Ovary (tissue), 9 donors: Measurements from ENCODE around the gene NUDCD3. TPM values are rescaled to one million over a fixed set of nuclear protein-coding genes. Genes with fewer than 3 reads are reported as not detected.

Source experiments
- DNase-seq, 5 donors: peaks; one replicate each; pipeline ENCODE4 v3.0.0-alpha.2; 2019 to 2020
- H3K27ac ChIP-seq, 2 donors: fragments of 200-600 bp; one replicate each; pipeline versions ENCODE4 v1.5.1 to v1.8.0; 2019 to 2022
- H3K27me3 ChIP-seq: fragments of 200-600 bp; one replicate; pipeline ENCODE4 v1.8.0; 2022
- H3K36me3 ChIP-seq: fragments of 200-600 bp; sonication (generic); one replicate; pipeline ENCODE4 v1.5.1; 2019
- H3K4me1 ChIP-seq: one replicate; pipeline ENCODE4 v1.8.1; 2013; ENCODE audit warnings: mild to moderate bottlenecking, moderate library complexity; ENCODE audit not compliant: insufficient read depth
- H3K4me3 ChIP-seq: fragments of 200-600 bp; sonication (generic); one replicate; pipeline ENCODE4 v1.5.1; 2017
- H3K9me3 ChIP-seq, 2 donors: fragments of 200-600 bp in 1 of 2; sonication (generic) in 1 of 2; one replicate each; pipeline versions ENCODE4 v1.5.1 to v1.8.1; 2013 to 2019; ENCODE audit warnings: mild to moderate bottlenecking in 1 of 2, moderate library complexity in 1 of 2
- EP300 ChIP-seq: sonication (generic); formaldehyde crosslinking; IDR thresholded peaks from one replicate; pipeline ENCODE4 v1.6.1; 2017; ENCODE audit warnings: antibody characterized with exemption
- POLR2A ChIP-seq: fragments of 450-650 bp; IDR thresholded peaks from one replicate; pipeline ENCODE4 v1.6.1; 2017; ENCODE audit warnings: antibody characterized with exemption, mild to moderate bottlenecking, moderate library complexity
- WGBS, 3 donors: extraction: QIAGEN DNeasy Blood & Tissue Kit in 1 of 3; methylation state at CpG; one replicate each; pipeline versions ENCODE4 v1.1.5 to v1.1.7; 2013 to 2017; 5-methylcytosine and 5-hydroxymethylcytosine counted together
- intact Hi-C, 4 donors: fragments of 100-400 bp; cut with DNase I; formaldehyde crosslinking; loops; one replicate each; pipeline versions ENCODE4 v1.11.0 to v1.15.1; 2022 to 2023
- polyA plus RNA-seq, 2 donors: library from polyadenylated mRNA; stranded (reverse); fragments of 200-250 nt in 1 of 2; fragments of 350-450 nt in 1 of 2; fragmentation: Illumina TruSeq in 1 of 2; extraction: RNeasy Lipid Tissue Mini Kit (QIAGEN cat#74804) in 1 of 2; gene quantifications; one replicate each; pipeline ENCODE4 v1.2.3, GENCODE V29; 2013 to 2014
- total RNA-seq, 7 donors: library from RNA; depleted of rRNA in 2 of 7; stranded (reverse); fragments of >200 nt in 2 of 7; fragmentation: NEBNext Ultra II Directional in 3 of 7; extraction: Animal tissue kit (Norgen Biotek cat#: 25700) in 3 of 7; gene quantifications; one replicate each; pipeline versions ENCODE4 v1.1.0 to v1.2.4, GENCODE V29; 2016 to 2023
- TF ChIP-seq, protein P1 (sequence below), 3 donors: fragments of 450-650 bp in 2 of 3; fragments of 200-600 bp in 1 of 3; IDR thresholded peaks; one replicate each; pipeline versions ENCODE4 v1.5.1 to v1.8.0; 2016 to 2022; ENCODE audit warnings: antibody characterized with exemption in 3 of 3, mild to moderate bottlenecking in 1 of 3
- donor health status: DM: no; HTN: no; CAD: no; lungs with moderate emphysema.
- donor health status: DM: no; HTN: no; CAD: no.
- donor health status: Bipolar disorder and iron deficiency.
- donor health status: DM: yes; HTN: yes; CAD: no.
- donor health status: DM: no; HTN: no; CAD: no.
- donor health status: DM: yes; HTN: yes; CAD: no.

The NUDCD3 gene
- total and polyA plus RNA-seq, 9 donors: 32.1 to 117 (median 102) TPM

DNA sequence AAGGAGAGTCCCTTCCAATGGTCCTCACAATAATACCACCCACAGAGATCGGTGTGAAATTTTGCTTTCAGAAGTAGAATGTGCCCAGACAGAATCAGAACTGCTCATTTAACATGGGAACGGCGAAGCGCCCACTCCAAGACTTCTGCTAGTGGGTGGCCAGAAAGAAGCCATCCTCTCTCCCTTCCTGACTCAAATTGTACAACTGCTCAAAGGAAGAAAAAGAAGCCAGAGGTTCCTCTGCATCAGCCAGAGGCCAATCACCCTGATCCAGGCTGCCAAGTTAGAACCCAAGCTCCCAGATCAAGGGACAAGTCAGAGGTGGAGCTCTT, 23.3 kb downstream of the NUDCD3 start:
- TF ChIP-seq, protein P1, sequence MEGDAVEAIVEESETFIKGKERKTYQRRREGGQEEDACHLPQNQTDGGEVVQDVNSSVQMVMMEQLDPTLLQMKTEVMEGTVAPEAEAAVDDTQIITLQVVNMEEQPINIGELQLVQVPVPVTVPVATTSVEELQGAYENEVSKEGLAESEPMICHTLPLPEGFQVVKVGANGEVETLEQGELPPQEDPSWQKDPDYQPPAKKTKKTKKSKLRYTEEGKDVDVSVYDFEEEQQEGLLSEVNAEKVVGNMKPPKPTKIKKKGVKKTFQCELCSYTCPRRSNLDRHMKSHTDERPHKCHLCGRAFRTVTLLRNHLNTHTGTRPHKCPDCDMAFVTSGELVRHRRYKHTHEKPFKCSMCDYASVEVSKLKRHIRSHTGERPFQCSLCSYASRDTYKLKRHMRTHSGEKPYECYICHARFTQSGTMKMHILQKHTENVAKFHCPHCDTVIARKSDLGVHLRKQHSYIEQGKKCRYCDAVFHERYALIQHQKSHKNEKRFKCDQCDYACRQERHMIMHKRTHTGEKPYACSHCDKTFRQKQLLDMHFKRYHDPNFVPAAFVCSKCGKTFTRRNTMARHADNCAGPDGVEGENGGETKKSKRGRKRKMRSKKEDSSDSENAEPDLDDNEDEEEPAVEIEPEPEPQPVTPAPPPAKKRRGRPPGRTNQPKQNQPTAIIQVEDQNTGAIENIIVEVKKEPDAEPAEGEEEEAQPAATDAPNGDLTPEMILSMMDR (IDR thresholded peaks at IDR 0.05): no peak
- no peaks in the 10 kb centered on the region for H3K27me3 ChIP-seq
- intact Hi-C loops: no loop called here
- no peak for DNase-seq
- H3K9me3 ChIP-seq: no peaks in the 10 kb centered on the region
- no peak overlapping the region for H3K4me3 ChIP-seq
- WGBS, 3 donors: 95% methylated on average over 4 of the region's 4 CpGs
- H3K4me1 ChIP-seq: peaks cover 8% of the 10 kb centered on the region
- H3K27ac ChIP-seq: no peak overlapping the region
- H3K36me3 ChIP-seq: no peaks in the 10 kb centered on the region

DNA sequence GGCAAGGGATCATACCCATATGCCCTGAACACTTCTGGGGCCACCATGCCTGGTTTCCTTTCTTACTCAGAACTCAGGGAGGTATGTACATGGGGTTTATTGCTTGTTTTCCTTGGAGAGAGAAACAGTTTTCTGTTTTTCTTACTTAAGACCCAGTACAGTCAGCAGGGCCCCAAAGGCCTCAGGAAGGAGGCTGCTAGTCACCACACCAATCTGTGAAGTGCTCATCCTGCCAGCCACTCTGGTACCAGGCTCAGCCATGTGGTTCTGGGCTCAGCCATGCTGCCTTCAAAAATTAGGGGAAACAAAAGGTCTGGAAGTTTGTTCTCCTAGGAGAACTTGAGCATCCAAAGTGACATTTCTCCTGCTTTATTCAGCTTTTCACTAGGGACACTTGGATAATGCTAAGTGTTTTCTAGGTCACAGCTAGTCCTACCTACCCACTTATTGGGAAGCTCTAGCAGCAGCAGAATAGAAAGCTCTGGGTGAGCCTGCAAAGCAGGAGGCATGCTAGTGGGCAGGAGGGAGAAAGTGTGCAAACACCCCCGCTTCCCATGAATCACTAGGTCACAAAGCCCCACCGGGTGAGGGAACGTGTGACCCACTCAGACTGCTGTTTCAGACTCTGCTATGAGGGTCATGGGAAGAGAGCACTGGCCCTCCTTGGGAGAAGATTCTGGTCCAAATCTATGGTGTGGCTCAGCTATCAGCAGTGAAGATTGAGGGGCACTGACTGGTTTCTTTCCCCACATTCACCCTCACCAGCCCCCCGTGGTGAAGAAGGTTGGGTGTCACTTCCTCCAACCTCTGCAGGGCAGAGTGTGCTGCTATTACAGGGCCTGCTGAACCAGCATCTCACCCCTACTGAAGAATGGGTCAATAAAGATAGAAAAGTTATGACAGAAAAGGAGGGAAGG, 23.9 kb downstream of the NUDCD3 start:
- intact Hi-C loops: no loop called here
- WGBS, 3 donors: 69 to 84% (median 82%) methylated on average over 4 of the region's 4 CpGs
- H3K4me3 ChIP-seq: no peak overlapping the region
- H3K27ac ChIP-seq: no peak overlapping the region
- TF ChIP-seq, protein P1 (IDR thresholded peaks at IDR 0.05): no peak
- TF ChIP-seq POLR2A (no peak), EP300 (no peak)
- H3K9me3 ChIP-seq: no peaks in the 10 kb centered on the region
- no peaks in the 10 kb centered on the region for H3K27me3 ChIP-seq
- no peaks in the 10 kb centered on the region for H3K36me3 ChIP-seq
- peaks cover 8% of the 10 kb centered on the region for H3K4me1 ChIP-seq
- no peak for DNase-seq

DNA sequence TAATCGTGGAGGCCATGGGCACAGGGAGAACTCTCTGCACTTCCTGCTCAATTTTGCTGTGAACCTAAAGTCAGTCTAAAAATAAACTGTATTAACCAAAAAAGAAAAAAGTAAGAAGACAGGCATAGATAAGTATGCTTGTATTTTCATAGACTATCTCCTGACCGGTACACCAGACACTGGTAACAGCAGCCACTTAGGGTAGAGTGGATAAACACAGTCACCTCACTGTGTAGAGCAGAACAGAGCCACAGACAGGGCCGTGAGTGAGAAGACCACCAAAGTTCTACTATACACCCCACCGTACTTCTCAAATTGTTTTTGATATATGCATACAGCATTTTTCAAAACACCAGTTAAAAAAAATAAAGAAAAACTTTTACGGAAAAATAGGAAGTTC, 25.0 kb downstream of the NUDCD3 start:
- H3K4me3 ChIP-seq: no peak overlapping the region
- intact Hi-C loops: no loop called here
- WGBS, 3 donors: 29 to 50% (median 46%) methylated on average over 5 of the region's 5 CpGs
- H3K27me3 ChIP-seq: no peaks in the 10 kb centered on the region
- H3K27ac ChIP-seq: no peak overlapping the region
- no peaks in the 10 kb centered on the region for H3K9me3 ChIP-seq
- DNase-seq: no peak
- H3K36me3 ChIP-seq: no peaks in the 10 kb centered on the region
- TF ChIP-seq POLR2A: no peak
- no peak for TF ChIP-seq EP300
- TF ChIP-seq, protein P1 (IDR thresholded peaks at IDR 0.05): no peak
- H3K4me1 ChIP-seq: peaks cover 8% of the 10 kb centered on the region

DNA sequence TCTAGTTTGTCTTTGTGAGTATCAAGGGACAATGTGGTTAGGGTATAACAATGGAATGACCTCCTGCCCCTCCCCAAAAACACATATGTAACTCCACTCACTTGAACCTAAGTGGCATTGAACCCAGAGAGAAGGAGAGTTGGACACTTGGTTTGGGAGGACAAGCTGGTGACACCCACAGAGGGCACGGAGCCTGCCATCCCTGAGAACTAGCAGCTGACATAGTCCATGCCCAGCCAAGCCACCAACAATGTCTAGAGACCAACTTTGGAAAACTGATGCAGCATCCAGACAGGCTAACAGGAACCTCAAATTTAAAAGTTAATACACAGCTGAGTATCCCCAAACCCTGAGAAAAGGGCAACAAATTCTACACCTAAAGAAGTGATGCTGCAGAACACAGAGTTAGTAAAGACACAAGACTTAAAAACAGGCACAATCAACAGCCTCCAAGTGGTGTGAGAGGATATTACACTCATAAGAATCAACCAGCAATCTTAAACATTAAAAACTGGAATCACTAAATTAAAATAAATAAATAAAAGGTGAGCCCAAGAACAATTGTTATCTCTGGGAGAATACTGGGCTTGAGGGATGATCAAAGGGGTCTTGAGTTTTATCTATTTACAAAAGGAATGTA, 27.2 kb downstream of the NUDCD3 start:
- peaks cover 5% of the 10 kb centered on the region for H3K4me1 ChIP-seq
- no peak for DNase-seq
- TF ChIP-seq EP300 (no peak), POLR2A (no peak)
- TF ChIP-seq, protein P1 (IDR thresholded peaks at IDR 0.05): no peak
- H3K36me3 ChIP-seq: no peaks in the 10 kb centered on the region
- H3K27me3 ChIP-seq: no peaks in the 10 kb centered on the region
- intact Hi-C loops: no loop called here
- no peaks in the 10 kb centered on the region for H3K9me3 ChIP-seq
- H3K4me3 ChIP-seq: no peak overlapping the region
- WGBS, 3 donors: 96 to 100% (median 100%) methylated on average over 1 of the region's 1 CpG
- no peak overlapping the region for H3K27ac ChIP-seq
